ENCODE measurements around the gene NTRK1.

DNA sequence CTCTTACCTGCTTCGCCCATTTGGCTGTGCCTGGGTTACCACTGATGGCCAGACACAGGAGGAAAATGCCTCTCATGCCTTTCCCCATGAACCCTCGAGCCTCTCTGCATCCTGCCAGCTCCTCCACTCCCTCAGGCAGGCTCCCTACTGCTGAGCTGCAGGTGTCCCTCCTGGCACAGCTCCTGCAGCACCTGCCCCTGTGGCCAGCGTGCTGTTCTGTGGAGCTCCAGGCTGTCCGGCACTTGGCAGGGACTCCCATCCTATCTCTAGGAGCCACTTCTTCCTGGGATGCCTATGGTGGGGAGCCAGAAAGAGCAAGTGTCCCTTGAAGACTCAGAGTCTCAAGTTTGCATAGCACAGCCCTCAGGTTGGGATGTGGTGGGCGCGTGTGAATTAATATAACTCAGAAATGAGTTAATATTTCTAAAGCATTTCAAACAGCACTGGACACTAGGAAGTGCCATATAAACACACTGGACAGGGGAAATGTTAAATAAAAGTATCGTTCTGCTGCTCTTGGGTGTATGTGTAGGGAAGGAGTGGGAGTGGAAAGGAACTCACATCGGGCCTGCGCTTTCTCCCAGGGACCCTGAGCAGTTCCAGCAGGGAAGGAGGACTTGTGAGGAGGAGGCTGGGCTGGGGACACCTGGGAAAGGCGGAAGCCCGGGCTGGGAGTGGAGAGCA lies 62.5 kb downstream of the NTRK1 start:
- TF ChIP-seq, protein P1, sequence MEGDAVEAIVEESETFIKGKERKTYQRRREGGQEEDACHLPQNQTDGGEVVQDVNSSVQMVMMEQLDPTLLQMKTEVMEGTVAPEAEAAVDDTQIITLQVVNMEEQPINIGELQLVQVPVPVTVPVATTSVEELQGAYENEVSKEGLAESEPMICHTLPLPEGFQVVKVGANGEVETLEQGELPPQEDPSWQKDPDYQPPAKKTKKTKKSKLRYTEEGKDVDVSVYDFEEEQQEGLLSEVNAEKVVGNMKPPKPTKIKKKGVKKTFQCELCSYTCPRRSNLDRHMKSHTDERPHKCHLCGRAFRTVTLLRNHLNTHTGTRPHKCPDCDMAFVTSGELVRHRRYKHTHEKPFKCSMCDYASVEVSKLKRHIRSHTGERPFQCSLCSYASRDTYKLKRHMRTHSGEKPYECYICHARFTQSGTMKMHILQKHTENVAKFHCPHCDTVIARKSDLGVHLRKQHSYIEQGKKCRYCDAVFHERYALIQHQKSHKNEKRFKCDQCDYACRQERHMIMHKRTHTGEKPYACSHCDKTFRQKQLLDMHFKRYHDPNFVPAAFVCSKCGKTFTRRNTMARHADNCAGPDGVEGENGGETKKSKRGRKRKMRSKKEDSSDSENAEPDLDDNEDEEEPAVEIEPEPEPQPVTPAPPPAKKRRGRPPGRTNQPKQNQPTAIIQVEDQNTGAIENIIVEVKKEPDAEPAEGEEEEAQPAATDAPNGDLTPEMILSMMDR (IDR thresholded peaks at IDR 0.05), result no peak
- no peak for TF ChIP-seq POLR2A (IDR thresholded peaks at IDR 0.05)

Measured in esophagus squamous epithelium (tissue), 4 donors.